ENCODE results near the gene MMAB.

MMAB gene

GRCh38 chr12:109596418-109597244 is 23.3 kb upstream of the MMAB start:
- peaks cover 11% of the 10 kb centered on the region for H3K4me1 ChIP-seq (ENCODE audit: insufficient read depth, insufficient read length)
- no peak for TF ChIP-seq ZNF274 (IDR thresholded peaks at IDR 0.05; ENCODE audit: low read depth, low read length)
- TF ChIP-seq SUZ12 (IDR thresholded peaks at IDR 0.05; ENCODE audit: extremely low read depth, insufficient read depth, insufficient read length): no peak
- no peak for TF ChIP-seq YY1 (IDR thresholded peaks at IDR 0.05; ENCODE audit: insufficient read depth, insufficient read length)
- H3K4me3 ChIP-seq (ENCODE audit: insufficient read length, low read depth): no peak overlapping the region
- no peaks in the 10 kb centered on the region for H3K27me3 ChIP-seq (ENCODE audit: insufficient read depth, insufficient read length)
- H3K9me3 ChIP-seq (ENCODE audit: insufficient read depth, low read length): no peaks in the 10 kb centered on the region
- DNase-seq (ENCODE audit: low read depth, low spot score): no peak
- H3K9ac ChIP-seq (ENCODE audit: insufficient read length, low read depth): no peak overlapping the region
- H3K36me3 ChIP-seq (ENCODE audit: insufficient read depth, insufficient read length, low read length): peaks cover 29% of the 10 kb centered on the region

GRCh38 chr12:109595321-109595902 is 22.1 kb upstream of the MMAB start:
- TF ChIP-seq SUZ12 (IDR thresholded peaks at IDR 0.05; ENCODE audit: extremely low read depth, insufficient read depth, insufficient read length) (no peak), YY1 (IDR thresholded peaks at IDR 0.05; ENCODE audit: insufficient read depth, insufficient read length) (no peak), ZNF274 (IDR thresholded peaks at IDR 0.05; ENCODE audit: low read depth, low read length) (no peak)
- no peaks in the 10 kb centered on the region for H3K9me3 ChIP-seq (ENCODE audit: insufficient read depth, low read length)
- no peak overlapping the region for H3K4me3 ChIP-seq (ENCODE audit: insufficient read length, low read depth)
- DNase-seq (ENCODE audit: low read depth, low spot score): no peak
- peaks cover 11% of the 10 kb centered on the region for H3K4me1 ChIP-seq (ENCODE audit: insufficient read depth, insufficient read length)
- no peak overlapping the region for H3K9ac ChIP-seq (ENCODE audit: insufficient read length, low read depth)
- H3K36me3 ChIP-seq (ENCODE audit: insufficient read depth, insufficient read length, low read length): peaks cover 31% of the 10 kb centered on the region
- no peaks in the 10 kb centered on the region for H3K27me3 ChIP-seq (ENCODE audit: insufficient read depth, insufficient read length)

DNA sequence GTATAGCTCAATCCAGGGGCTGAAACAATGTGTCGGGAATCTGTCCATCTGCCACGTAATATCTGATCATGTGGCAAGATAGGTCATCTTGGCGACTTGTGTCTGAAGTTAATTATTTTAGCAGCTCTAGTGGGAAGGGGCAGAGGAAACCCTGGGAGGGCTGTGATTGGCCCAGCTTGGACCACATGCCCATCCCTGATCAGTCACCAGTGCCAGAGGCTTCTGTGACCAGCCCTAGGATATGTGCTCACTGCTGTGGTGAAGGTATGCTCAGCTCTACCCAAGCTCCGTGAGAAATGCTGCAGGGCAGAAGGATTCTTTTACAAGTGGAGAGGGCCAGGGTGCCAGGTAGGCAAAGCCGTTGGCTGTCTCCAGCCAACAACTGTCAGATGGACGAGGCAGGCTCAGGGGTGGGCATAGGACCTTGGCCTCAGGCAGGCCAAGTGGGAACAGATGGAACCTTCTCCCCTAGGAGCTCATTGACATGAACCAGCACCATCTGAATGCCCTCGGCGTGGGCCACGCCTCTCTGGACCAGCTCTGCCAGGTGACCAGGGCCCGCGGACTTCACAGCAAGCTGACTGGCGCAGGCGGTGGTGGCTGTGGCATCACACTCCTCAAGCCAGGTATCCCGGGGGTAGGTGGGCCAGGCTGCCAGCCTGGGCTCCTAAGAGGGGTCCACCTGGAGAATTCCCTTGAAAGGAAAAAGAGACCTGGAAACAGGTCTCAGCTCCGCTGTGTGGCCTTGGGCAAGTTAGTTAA is 21.4 kb upstream of the MMAB start:
- no peak for TF ChIP-seq SUZ12 (IDR thresholded peaks at IDR 0.05; ENCODE audit: extremely low read depth, insufficient read depth, insufficient read length)

GRCh38 chr12:109592905-109593272 is 19.6 kb upstream of the MMAB start:
- no peak for TF ChIP-seq YY1 (IDR thresholded peaks at IDR 0.05; ENCODE audit: insufficient read depth, insufficient read length)
- no peak for TF ChIP-seq SUZ12 (IDR thresholded peaks at IDR 0.05; ENCODE audit: extremely low read depth, insufficient read depth, insufficient read length)
- TF ChIP-seq ZNF274 (IDR thresholded peaks at IDR 0.05; ENCODE audit: low read depth, low read length): no peak
- Histone ChIP-seq H3K4me3 (ENCODE audit: insufficient read length, low read depth) (no peak overlapping the region), H3K27me3 (ENCODE audit: insufficient read depth, insufficient read length) (no peaks in the 10 kb centered on the region), H3K36me3 (ENCODE audit: insufficient read depth, insufficient read length, low read length) (peaks cover 49% of the 10 kb centered on the region), H3K4me1 (ENCODE audit: insufficient read depth, insufficient read length) (peaks cover under 1% of the 10 kb centered on the region), H3K9ac (ENCODE audit: insufficient read length, low read depth) (no peak overlapping the region), H3K9me3 (ENCODE audit: insufficient read depth, low read length) (no peaks in the 10 kb centered on the region)
- no peak for DNase-seq (ENCODE audit: low read depth, low spot score)

More for the DNA sequence above, 21.4 kb upstream of the MMAB start:
- H3K27me3 ChIP-seq (ENCODE audit: insufficient read depth, insufficient read length): no peaks in the 10 kb centered on the region
- no peak for DNase-seq (ENCODE audit: low read depth, low spot score)
- H3K9me3 ChIP-seq (ENCODE audit: insufficient read depth, low read length): no peaks in the 10 kb centered on the region
- no peak overlapping the region for H3K9ac ChIP-seq (ENCODE audit: insufficient read length, low read depth)
- peaks cover 11% of the 10 kb centered on the region for H3K4me1 ChIP-seq (ENCODE audit: insufficient read depth, insufficient read length)
- peaks cover 37% of the 10 kb centered on the region for H3K36me3 ChIP-seq (ENCODE audit: insufficient read depth, insufficient read length, low read length)
- H3K4me3 ChIP-seq (ENCODE audit: insufficient read length, low read depth): no peak overlapping the region

DNA sequence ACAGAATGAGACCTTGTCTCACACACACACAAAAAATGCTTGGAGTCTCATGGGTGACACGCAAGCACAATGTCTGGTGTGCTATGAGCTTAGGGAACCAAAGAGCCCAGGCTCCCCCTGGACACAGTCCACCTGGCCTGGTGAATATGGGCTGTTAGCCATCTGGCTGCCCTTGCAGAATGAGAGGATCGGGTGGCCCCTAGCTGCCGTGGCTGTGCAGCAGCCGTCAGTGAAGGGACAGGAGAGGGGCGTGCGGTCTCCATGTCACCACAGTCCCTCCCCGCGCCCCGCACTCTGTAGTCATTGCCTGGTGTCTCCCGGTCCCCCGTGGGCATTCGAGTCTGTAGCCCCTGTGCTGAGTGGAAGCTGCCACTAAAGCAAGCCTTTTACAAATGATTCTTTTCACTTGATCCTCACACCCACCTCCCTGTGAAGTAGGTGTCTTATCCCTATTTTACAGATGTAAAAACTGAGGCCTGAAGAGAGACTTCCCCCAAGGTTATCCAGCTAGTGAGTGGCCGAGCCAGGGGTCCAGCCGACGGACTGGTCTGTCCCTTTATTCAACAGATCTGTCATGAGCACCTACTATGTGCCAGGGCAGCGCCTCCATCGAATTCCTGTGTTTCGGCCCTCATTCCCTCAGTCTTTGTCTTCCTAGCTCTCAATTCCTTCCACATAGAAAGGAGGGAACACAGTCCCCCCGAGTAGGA is 19.0 kb upstream of the MMAB start:
- DNase-seq (ENCODE audit: low read depth, low spot score): no peak
- Histone ChIP-seq H3K27me3 (ENCODE audit: insufficient read depth, insufficient read length) (no peaks in the 10 kb centered on the region), H3K36me3 (ENCODE audit: insufficient read depth, insufficient read length, low read length) (peaks cover 54% of the 10 kb centered on the region), H3K9ac (ENCODE audit: insufficient read length, low read depth) (no peak overlapping the region), H3K4me1 (ENCODE audit: insufficient read depth, insufficient read length) (no peaks in the 10 kb centered on the region), H3K4me3 (ENCODE audit: insufficient read length, low read depth) (no peak overlapping the region), H3K9me3 (ENCODE audit: insufficient read depth, low read length) (no peaks in the 10 kb centered on the region)
- TF ChIP-seq ZNF274 (IDR thresholded peaks at IDR 0.05; ENCODE audit: low read depth, low read length): no peak
- TF ChIP-seq YY1 (IDR thresholded peaks at IDR 0.05; ENCODE audit: insufficient read depth, insufficient read length): no peak
- TF ChIP-seq SUZ12 (IDR thresholded peaks at IDR 0.05; ENCODE audit: extremely low read depth, insufficient read depth, insufficient read length): no peak

DNA sequence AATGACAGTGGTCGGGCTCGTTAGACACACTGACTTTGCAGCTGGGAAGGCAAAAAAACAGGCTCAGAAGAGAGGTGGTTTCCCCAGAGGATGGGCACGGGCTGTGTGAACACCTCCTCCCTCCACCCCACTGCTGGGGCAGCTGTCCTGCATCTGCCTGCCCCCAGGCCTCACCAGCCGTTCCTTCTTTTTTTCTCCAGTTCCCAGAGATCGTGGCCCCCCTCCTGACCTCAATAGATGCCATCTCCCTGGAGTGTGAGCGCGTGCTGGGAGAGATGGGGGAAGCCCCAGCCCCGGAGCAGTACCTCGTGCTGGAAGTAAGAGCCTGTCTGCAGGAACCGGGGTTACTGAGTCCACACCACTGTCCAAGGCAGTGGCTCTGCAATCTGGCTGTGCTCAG is 17.7 kb upstream of the MMAB start:
- Histone ChIP-seq H3K9ac (ENCODE audit: insufficient read length, low read depth) (no peak overlapping the region), H3K36me3 (ENCODE audit: insufficient read depth, insufficient read length, low read length) (peaks cover 61% of the 10 kb centered on the region), H3K27me3 (ENCODE audit: insufficient read depth, insufficient read length) (no peaks in the 10 kb centered on the region), H3K9me3 (ENCODE audit: insufficient read depth, low read length) (no peaks in the 10 kb centered on the region), H3K4me3 (ENCODE audit: insufficient read length, low read depth) (no peak overlapping the region), H3K4me1 (ENCODE audit: insufficient read depth, insufficient read length) (no peaks in the 10 kb centered on the region)
- DNase-seq (ENCODE audit: low read depth, low spot score): no peak
- TF ChIP-seq YY1 (IDR thresholded peaks at IDR 0.05; ENCODE audit: insufficient read depth, insufficient read length) (no peak), ZNF274 (IDR thresholded peaks at IDR 0.05; ENCODE audit: low read depth, low read length) (no peak), SUZ12 (IDR thresholded peaks at IDR 0.05; ENCODE audit: extremely low read depth, insufficient read depth, insufficient read length) (no peak)
